Endodermal cell (in vitro differentiated cells): Measurements from ENCODE around the gene AIFM2. TPM values are rescaled to one million over a fixed set of nuclear protein-coding genes. Genes with fewer than 3 reads are reported as not detected.

Experiments used
- DNase-seq: peaks from one replicate; pipeline ENCODE4 v3.0.0-alpha.2; 2017
- H3K27ac ChIP-seq: 2 replicates; pipeline ENCODE4 v1.5.1; 2013; ENCODE audit warnings: mild to moderate bottlenecking, low read depth, low read length, moderate library complexity
- H3K27me3 ChIP-seq: 2 replicates; pipeline ENCODE4 v1.6.1; 2013; ENCODE audit warnings: mild to moderate bottlenecking, low read length, moderate library complexity; ENCODE audit not compliant: insufficient read depth, control insufficient read depth, poor library complexity, severe bottlenecking
- H3K36me3 ChIP-seq: 2 replicates; pipeline ENCODE4 v1.7.0; 2013; ENCODE audit warnings: mild to moderate bottlenecking, low read length, moderate library complexity; ENCODE audit not compliant: control insufficient read depth, insufficient read depth
- H3K4me1 ChIP-seq: one replicate; pipeline ENCODE4 v1.7.0; 2013; ENCODE audit warnings: low read length; ENCODE audit not compliant: control insufficient read depth, insufficient read depth
- H3K4me3 ChIP-seq: 2 replicates; pipeline ENCODE4 v1.5.1; 2013; ENCODE audit warnings: mild to moderate bottlenecking, low read length, moderate library complexity
- H3K9ac ChIP-seq: 2 replicates; pipeline ENCODE4 v1.6.1; 2013; ENCODE audit warnings: mild to moderate bottlenecking, low read length, moderate library complexity; ENCODE audit not compliant: poor library complexity, severe bottlenecking; ENCODE audit errors: extremely low read depth
- H3K9me3 ChIP-seq: 2 replicates; pipeline ENCODE4 v1.6.1; 2013; ENCODE audit warnings: mild to moderate bottlenecking, low read length, moderate library complexity; ENCODE audit not compliant: control insufficient read depth
- H3K27ac Mint-ChIP-seq: 2 replicates; pipeline ENCODE4 v1.8.0; 2020; ENCODE audit warnings: mixed read lengths
- H3K27me3 Mint-ChIP-seq: 2 replicates; pipeline ENCODE4 v1.8.0; 2021; ENCODE audit warnings: mild to moderate bottlenecking, mixed read lengths; ENCODE audit not compliant: insufficient read depth
- H3K36me3 Mint-ChIP-seq: 2 replicates; pipeline ENCODE4 v1.8.0; 2020; ENCODE audit warnings: low read depth, mixed read lengths
- H3K4me1 Mint-ChIP-seq: 2 replicates; pipeline ENCODE4 v1.8.0; 2020; ENCODE audit warnings: mixed read lengths
- H3K4me3 Mint-ChIP-seq: 2 replicates; pipeline ENCODE4 v1.8.0; 2020; ENCODE audit warnings: mild to moderate bottlenecking, moderate library complexity, mixed read lengths
- H3K9me3 Mint-ChIP-seq: 2 replicates; pipeline ENCODE4 v1.8.0; 2020; ENCODE audit warnings: mild to moderate bottlenecking, mixed read lengths
- CTCF ChIP-seq: fragments of 200-600 bp; sonication (generic); conservative IDR thresholded peaks from 2 replicates; pipeline ENCODE4 v1.5.0; 2021; ENCODE audit warnings: antibody characterized with exemption, mild to moderate bottlenecking
- WGBS, 2 experiments: methylation state at CpG; one replicate each; pipeline versions ENCODE4 v1.1.5 to v1.1.7; 2013; ENCODE audit warnings: missing lambda C conversion rate in 2 of 2, mixed read lengths in 1 of 2; ENCODE audit not compliant: insufficient coverage in 1 of 2, insufficient read length in 1 of 2; 5-methylcytosine and 5-hydroxymethylcytosine counted together
- total RNA-seq, 2 donors: library from RNA; stranded (reverse); fragmentation: NEBNext Ultra II Directional in 1 of 2; extraction: Animal tissue kit (Norgen Biotek cat#: 25700) in 1 of 2; gene quantifications; 2 replicates in 1 of 2; 3 replicates in 1 of 2; pipeline ENCODE4 v1.2.1, GENCODE V29; 2021

Gene AIFM2
- total RNA-seq, 2 donors from 2014 or later: 7.1 to 7.6 TPM

DNA sequence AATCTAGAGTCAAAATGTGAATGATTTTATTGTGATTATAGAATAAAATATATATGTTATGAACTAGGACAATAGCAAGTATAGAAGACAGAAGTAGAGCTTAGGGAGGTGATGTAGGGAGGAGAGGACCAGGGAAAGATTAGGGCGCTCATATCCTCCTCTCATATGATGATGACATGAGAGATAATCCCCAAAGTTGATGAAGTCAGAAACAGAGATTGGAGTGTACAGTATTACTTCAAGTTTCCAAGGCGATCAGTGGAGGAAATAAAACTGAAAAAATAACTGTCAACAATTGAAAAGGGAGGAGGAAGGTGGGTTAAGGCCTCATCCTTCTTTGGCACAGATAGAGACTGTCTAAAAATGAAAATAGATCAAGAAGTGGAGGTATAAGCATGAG, 65.0 kb downstream of the AIFM2 start:
- H3K4me3 ChIP-seq: no peak overlapping the region
- peaks cover 21% of the 10 kb centered on the region for H3K36me3 ChIP-seq
- no peak overlapping the region for H3K27ac ChIP-seq
- 94 to 100% methylated on average over 2 of the region's 2 CpGs for WGBS, 2 experiments
- no peak overlapping the region for H3K27ac Mint-ChIP-seq
- H3K9me3 Mint-ChIP-seq: no peaks in the 10 kb centered on the region
- H3K27me3 Mint-ChIP-seq: no peaks in the 10 kb centered on the region
- no peak overlapping the region for H3K4me3 Mint-ChIP-seq
- no peaks in the 10 kb centered on the region for H3K4me1 ChIP-seq
- H3K36me3 Mint-ChIP-seq: peaks cover 29% of the 10 kb centered on the region
- H3K4me1 Mint-ChIP-seq: peaks cover 23% of the 10 kb centered on the region
- DNase-seq: no peak
- TF ChIP-seq CTCF: no peak
- no peak overlapping the region for H3K9ac ChIP-seq
- H3K27me3 ChIP-seq: peaks cover 5% of the 10 kb centered on the region
- no peaks in the 10 kb centered on the region for H3K9me3 ChIP-seq

DNA sequence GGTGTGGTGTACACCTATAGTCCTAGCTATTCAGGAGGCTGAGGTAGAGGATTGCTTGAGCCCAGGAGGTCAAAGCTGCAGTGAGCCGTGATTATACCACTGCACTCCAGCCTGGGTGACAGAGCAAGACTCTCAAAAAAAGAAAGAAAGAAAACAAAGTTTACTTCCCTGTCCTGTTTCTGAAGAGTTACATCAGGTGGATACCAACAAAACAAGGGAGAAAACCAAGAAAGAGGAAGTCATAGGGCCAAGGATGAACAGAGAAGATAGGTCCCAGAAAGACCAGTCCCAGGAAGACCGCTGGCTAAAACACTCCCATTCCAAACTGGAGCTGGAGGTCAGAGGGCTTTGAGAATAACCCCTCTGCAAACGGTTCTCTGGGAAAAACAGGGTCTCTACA, 66.4 kb downstream of the AIFM2 start:
- H3K9me3 ChIP-seq: no peaks in the 10 kb centered on the region
- Mint-ChIP-seq H3K4me1 (peaks cover 26% of the 10 kb centered on the region), H3K27me3 (no peaks in the 10 kb centered on the region), H3K27ac (no peak overlapping the region), H3K9me3 (no peaks in the 10 kb centered on the region), H3K36me3 (peaks cover 25% of the 10 kb centered on the region), H3K4me3 (no peak overlapping the region)
- H3K9ac ChIP-seq: no peak overlapping the region
- no peak for DNase-seq
- TF ChIP-seq CTCF: no peak
- no peak overlapping the region for H3K27ac ChIP-seq
- H3K27me3 ChIP-seq: no peaks in the 10 kb centered on the region
- H3K4me1 ChIP-seq: no peaks in the 10 kb centered on the region
- 93 to 97% methylated on average over 3 of the region's 3 CpGs for WGBS, 2 experiments
- H3K36me3 ChIP-seq: peaks cover 21% of the 10 kb centered on the region
- no peak overlapping the region for H3K4me3 ChIP-seq

- Mint-ChIP-seq H3K4me3 (no peak overlapping the region), H3K4me1 (peaks cover 16% of the 10 kb centered on the region), H3K36me3 (peaks cover 25% of the 10 kb centered on the region), H3K27ac (no peak overlapping the region), H3K27me3 (no peaks in the 10 kb centered on the region), H3K9me3 (no peaks in the 10 kb centered on the region)
- DNase-seq: no peak
- Histone ChIP-seq H3K9me3 (no peaks in the 10 kb centered on the region), H3K36me3 (peaks cover 25% of the 10 kb centered on the region), H3K27me3 (no peaks in the 10 kb centered on the region), H3K9ac (no peak overlapping the region), H3K27ac (no peak overlapping the region), H3K4me3 (no peak overlapping the region), H3K4me1 (no peaks in the 10 kb centered on the region)
- 97 to 100% methylated on average over 3 to 4 of the region's 4 CpGs for WGBS, 2 experiments
- TF ChIP-seq CTCF: no peak
Measured at GRCh38 chr10:70064486-70064885, 68.1 kb downstream of the AIFM2 start.
